Activated T-helper 1 cell treated with anti-CD3 and anti-CD28 coated beads, Interleukin-12 subunit alpha, Interleukin-12 subunit beta, Interleukin-2, Interleukin-4 antibody, amounts not matched to agents 30 ng/mL and 10 ng/mL and 1 ng/mL, durations not matched to agents 14 hours and 24 hours and 36 hours (primary cell): Measurements from ENCODE around the gene CACNB4. TPM values are rescaled to one million over a fixed set of nuclear protein-coding genes. Genes with fewer than 3 reads are reported as not detected.

ENCODE experiments used
- DNase-seq: peaks from one replicate; pipeline ENCODE4 v3.0.0; 2021; ENCODE audit warnings: low spot score
- H3K27ac Mint-ChIP-seq: one replicate; pipeline ENCODE4 v1.8.0; 2021; ENCODE audit warnings: mild to moderate bottlenecking, mixed read lengths
- H3K27me3 Mint-ChIP-seq: one replicate; pipeline ENCODE4 v1.8.0; 2022; ENCODE audit warnings: mild to moderate bottlenecking, moderate library complexity, mixed read lengths; ENCODE audit not compliant: insufficient read depth
- H3K36me3 Mint-ChIP-seq: one replicate; pipeline ENCODE4 v1.8.0; 2021; ENCODE audit warnings: low read depth, mixed read lengths
- H3K4me1 Mint-ChIP-seq: one replicate; pipeline ENCODE4 v1.8.0; 2021; ENCODE audit warnings: low read depth, mixed read lengths
- H3K4me3 Mint-ChIP-seq: one replicate; pipeline ENCODE4 v1.8.0; 2021; ENCODE audit warnings: mild to moderate bottlenecking, moderate library complexity, mixed read lengths
- H3K9me3 Mint-ChIP-seq: one replicate; pipeline ENCODE4 v1.8.0; 2021; ENCODE audit warnings: mixed read lengths
- intact Hi-C: fragments of 100-400 bp; cut with micrococcal nuclease; formaldehyde crosslinking; loops from one replicate; pipeline ENCODE4 v1.15.1; 2024
- total RNA-seq: library from RNA; stranded (reverse); gene quantifications from 2 replicates; pipeline ENCODE4 v1.2.3, GENCODE V29; 2022

CACNB4 gene
- total RNA-seq, 1 donor from 2014 or later = 0.83 TPM

DNA sequence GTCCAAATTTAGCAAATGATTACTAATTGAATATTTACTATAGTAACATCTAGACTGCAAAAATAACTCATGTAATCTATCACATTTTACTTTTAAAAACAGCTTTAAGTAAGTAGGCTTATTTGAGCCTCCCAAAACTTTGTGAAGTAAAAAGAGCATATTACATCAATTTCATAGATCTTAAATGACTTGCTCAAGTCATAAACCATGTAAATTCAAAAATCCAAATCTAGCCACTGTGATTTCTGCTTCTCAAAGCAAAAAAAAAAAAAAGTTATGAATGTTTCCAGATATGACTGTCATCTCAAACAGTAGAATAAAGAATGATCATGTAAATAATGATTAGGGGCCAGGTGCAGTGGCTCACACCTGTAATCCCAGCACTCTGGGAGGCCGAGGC, 37.5 kb downstream of the CACNB4 start:
- intact Hi-C loops = no loop called here
- no peak for DNase-seq
- Mint-ChIP-seq H3K4me3 (no peak overlapping the region), H3K9me3 (no peaks in the 10 kb centered on the region), H3K27ac (no peak overlapping the region), H3K36me3 (no peaks in the 10 kb centered on the region), H3K4me1 (no peaks in the 10 kb centered on the region), H3K27me3 (peaks cover 9% of the 10 kb centered on the region)

GRCh38 chr2:152058655-152059054, 40.2 kb downstream of the CACNB4 start:
- H3K4me1 Mint-ChIP-seq = no peaks in the 10 kb centered on the region
- intact Hi-C loops = no loop called here

GRCh38 chr2:152056418-152056817, 42.4 kb downstream of the CACNB4 start:
- Mint-ChIP-seq H3K27me3 (peaks cover 5% of the 10 kb centered on the region), H3K4me1 (no peaks in the 10 kb centered on the region), H3K9me3 (no peaks in the 10 kb centered on the region), H3K36me3 (no peaks in the 10 kb centered on the region), H3K4me3 (no peak overlapping the region), H3K27ac (no peak overlapping the region)
- intact Hi-C loops = no loop called here
- no peak for DNase-seq

More at GRCh38 chr2:152058655-152059054, 40.2 kb downstream of the CACNB4 start:
- no peak overlapping the region for H3K27ac Mint-ChIP-seq
- peaks cover 9% of the 10 kb centered on the region for H3K27me3 Mint-ChIP-seq
- H3K9me3 Mint-ChIP-seq = no peaks in the 10 kb centered on the region
- H3K4me3 Mint-ChIP-seq = no peak overlapping the region
- DNase-seq = no peak
- H3K36me3 Mint-ChIP-seq = no peaks in the 10 kb centered on the region

- H3K27ac Mint-ChIP-seq = no peak overlapping the region
- no peaks in the 10 kb centered on the region for H3K36me3 Mint-ChIP-seq
- H3K4me3 Mint-ChIP-seq = no peak overlapping the region
- no peaks in the 10 kb centered on the region for H3K4me1 Mint-ChIP-seq
- no peak for DNase-seq
- H3K27me3 Mint-ChIP-seq = peaks cover 7% of the 10 kb centered on the region
- intact Hi-C loops = no loop called here
- no peaks in the 10 kb centered on the region for H3K9me3 Mint-ChIP-seq
Measured at GRCh38 chr2:152055366-152056108, 43.3 kb downstream of the CACNB4 start.

GRCh38 chr2:152054593-152054992, 44.3 kb downstream of the CACNB4 start:
- Mint-ChIP-seq H3K36me3 (no peaks in the 10 kb centered on the region), H3K27me3 (peaks cover 3% of the 10 kb centered on the region), H3K4me3 (no peak overlapping the region), H3K27ac (no peak overlapping the region), H3K4me1 (no peaks in the 10 kb centered on the region), H3K9me3 (no peaks in the 10 kb centered on the region)
- no peak for DNase-seq
- intact Hi-C loops = no loop called here

DNA sequence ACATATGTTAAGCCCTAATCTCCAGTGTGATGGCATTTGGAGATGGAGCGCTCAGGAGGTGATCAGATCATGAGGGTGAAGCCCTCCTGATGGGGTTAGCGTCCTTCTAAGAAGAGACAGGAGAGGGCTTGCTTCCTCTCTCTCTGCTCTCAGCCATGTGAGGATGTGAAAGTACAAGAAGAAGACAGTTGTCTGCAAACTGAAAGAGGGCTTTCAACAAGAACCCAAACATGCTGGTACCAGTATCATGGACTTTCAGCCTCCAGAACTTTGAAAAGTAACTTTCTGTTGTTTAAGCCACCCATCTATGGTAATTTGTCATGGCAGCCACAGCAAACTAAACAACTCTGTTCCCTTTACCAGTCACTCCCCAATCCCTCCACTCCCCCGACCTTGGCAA, 47.4 kb downstream of the CACNB4 start:
- no peak overlapping the region for H3K27ac Mint-ChIP-seq
- H3K27me3 Mint-ChIP-seq = peaks cover 7% of the 10 kb centered on the region
- H3K9me3 Mint-ChIP-seq = no peaks in the 10 kb centered on the region
- H3K4me3 Mint-ChIP-seq = no peak overlapping the region
- DNase-seq = no peak
- H3K36me3 Mint-ChIP-seq = no peaks in the 10 kb centered on the region
- no peaks in the 10 kb centered on the region for H3K4me1 Mint-ChIP-seq
- intact Hi-C loops = no loop called here

GRCh38 chr2:152050915-152051314, 47.9 kb downstream of the CACNB4 start:
- Mint-ChIP-seq H3K27me3 (peaks cover 7% of the 10 kb centered on the region), H3K36me3 (no peaks in the 10 kb centered on the region), H3K9me3 (no peaks in the 10 kb centered on the region), H3K4me1 (no peaks in the 10 kb centered on the region), H3K4me3 (no peak overlapping the region), H3K27ac (no peak overlapping the region)
- intact Hi-C loops = no loop called here
- DNase-seq = no peak

- Mint-ChIP-seq H3K9me3 (no peaks in the 10 kb centered on the region), H3K4me1 (no peaks in the 10 kb centered on the region), H3K36me3 (no peaks in the 10 kb centered on the region), H3K27me3 (peaks cover 5% of the 10 kb centered on the region), H3K27ac (no peak overlapping the region), H3K4me3 (no peak overlapping the region)
- no peak for DNase-seq
- intact Hi-C loops = no loop called here
Measured at GRCh38 chr2:152050341-152050740, 48.5 kb downstream of the CACNB4 start.

GRCh38 chr2:152049541-152049940, 49.3 kb downstream of the CACNB4 start:
- intact Hi-C loops = no loop called here
- no peak overlapping the region for H3K4me3 Mint-ChIP-seq
- no peaks in the 10 kb centered on the region for H3K4me1 Mint-ChIP-seq
- no peak overlapping the region for H3K27ac Mint-ChIP-seq
- DNase-seq = no peak
- H3K36me3 Mint-ChIP-seq = no peaks in the 10 kb centered on the region
- H3K27me3 Mint-ChIP-seq = peaks cover 8% of the 10 kb centered on the region
- no peaks in the 10 kb centered on the region for H3K9me3 Mint-ChIP-seq

DNA sequence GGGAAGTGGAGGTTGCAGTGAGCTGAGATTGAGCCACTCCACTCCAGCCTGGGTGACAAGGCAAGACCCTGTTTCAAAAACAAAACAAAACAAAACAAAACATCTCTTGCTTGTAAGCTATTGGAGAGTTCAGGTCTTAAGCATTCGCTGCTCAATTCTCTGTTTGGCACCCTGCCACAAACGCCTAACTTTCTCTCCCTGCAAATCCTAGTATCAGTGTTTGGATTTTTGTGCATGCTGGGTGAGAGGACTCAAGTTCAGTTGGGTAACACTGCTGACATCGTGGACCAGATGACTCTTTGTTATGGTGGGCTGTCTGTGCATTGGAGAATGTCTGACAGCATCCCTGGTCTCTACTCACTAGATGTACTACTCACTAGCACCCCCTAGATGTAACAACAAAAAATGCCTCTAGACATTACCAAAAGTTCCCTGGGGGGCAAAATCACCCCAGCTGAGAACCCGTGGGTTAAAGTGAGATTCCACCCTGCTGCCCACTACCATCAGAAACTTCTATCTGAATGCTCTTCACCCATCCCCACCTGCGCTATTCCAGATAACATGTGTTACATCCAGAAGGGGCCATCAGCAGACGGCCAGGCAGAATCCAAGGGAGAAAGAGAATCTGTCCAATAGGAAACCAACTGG, 50.9 kb downstream of the CACNB4 start:
- no peaks in the 10 kb centered on the region for H3K9me3 Mint-ChIP-seq
- H3K4me3 Mint-ChIP-seq = no peak overlapping the region
- H3K27me3 Mint-ChIP-seq = peaks cover 8% of the 10 kb centered on the region
- intact Hi-C loops = no loop called here
- no peak for DNase-seq
- no peaks in the 10 kb centered on the region for H3K36me3 Mint-ChIP-seq
- no peak overlapping the region for H3K27ac Mint-ChIP-seq
- H3K4me1 Mint-ChIP-seq = no peaks in the 10 kb centered on the region

DNA sequence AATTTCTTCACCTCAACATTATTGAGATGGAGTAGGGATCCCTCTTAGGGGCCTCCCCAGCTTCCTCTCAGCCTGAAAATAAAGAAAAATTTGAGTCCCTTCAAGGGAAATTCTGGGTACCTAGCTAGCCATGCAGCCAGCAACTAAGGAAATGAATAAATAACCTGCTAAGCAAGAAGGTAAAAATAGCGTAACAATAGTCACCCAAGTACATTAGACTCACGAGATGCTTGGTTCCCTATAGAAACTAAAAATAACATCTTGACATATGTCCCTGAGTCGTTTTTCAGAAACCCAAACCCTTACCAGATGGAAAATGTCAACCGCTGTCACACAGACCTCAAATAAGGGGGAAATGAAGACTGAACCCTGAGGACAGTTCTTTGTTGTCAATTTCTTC, 51.9 kb downstream of the CACNB4 start:
- intact Hi-C loops = no loop called here
- Mint-ChIP-seq H3K4me3 (no peak overlapping the region), H3K36me3 (no peaks in the 10 kb centered on the region), H3K4me1 (no peaks in the 10 kb centered on the region), H3K9me3 (no peaks in the 10 kb centered on the region), H3K27me3 (peaks cover 8% of the 10 kb centered on the region), H3K27ac (no peak overlapping the region)
- DNase-seq = no peak

DNA sequence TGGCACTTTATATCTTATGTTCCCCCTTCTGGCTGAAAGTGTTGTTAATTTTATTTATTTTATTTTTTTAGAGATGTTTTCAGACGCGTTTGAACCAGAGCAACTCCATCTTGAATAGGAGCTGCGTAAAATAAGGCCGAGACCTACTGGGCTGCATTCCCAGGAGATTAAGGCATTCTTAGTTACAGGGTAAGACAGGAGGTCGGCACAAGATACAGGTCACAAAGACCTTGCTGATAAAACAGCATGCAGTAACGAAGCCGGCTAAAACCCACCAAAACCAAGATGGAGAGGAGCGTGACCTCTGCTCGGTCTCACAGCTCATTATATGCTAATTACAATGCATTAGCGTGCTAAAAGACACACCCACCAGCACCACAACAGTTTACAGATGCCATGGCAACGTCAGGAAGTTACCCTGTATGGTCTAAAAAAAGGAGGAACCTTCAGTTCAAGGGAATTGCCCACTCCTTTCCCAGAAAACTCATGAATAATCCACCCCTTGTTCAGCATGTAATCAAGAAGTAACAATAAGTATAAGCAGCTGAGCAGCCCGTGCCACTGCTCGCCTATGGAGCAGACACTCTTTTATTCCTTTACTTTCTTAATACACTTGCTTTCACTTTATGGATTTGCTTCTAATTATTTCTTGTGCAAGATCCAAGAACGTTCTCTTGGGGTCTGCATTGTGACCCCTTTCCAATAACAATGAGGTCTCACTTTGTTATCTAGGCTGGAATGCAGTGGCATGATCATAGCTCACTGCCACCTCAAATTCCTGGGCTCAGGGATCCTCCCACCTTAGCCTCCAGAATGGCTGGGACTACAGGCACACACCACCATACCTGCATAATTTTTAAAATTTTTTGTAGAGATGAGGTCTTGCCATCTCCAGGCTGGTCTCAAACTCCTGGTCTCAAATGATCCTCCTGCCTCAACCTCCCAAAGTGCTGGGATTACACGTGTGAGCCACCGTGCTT, 55.9 kb downstream of the CACNB4 start:
- intact Hi-C loops = no loop called here
- Mint-ChIP-seq H3K36me3 (no peaks in the 10 kb centered on the region), H3K9me3 (no peaks in the 10 kb centered on the region), H3K27ac (no peak overlapping the region), H3K4me3 (no peak overlapping the region), H3K4me1 (no peaks in the 10 kb centered on the region), H3K27me3 (peaks cover 4% of the 10 kb centered on the region)
- DNase-seq = no peak
